Panc1 (cell line): ENCODE data around the gene FBXO15. TPM values are rescaled to one million over a fixed set of nuclear protein-coding genes. Genes with fewer than 3 reads are reported as not detected.

Source experiments
- ATAC-seq: fragments of 200-7000 bp; cut with Tn5 transposase; 2 replicates; pipeline ENCODE4 v1.9.1; 2020; ENCODE audit warnings: mild to moderate bottlenecking, moderate library complexity
- BruUV-seq: library from RNA; stranded (reverse); fragments of 400-500 nt; replicated peaks from 2 replicates; lab custom pipeline; 2021; lab: Mats Ljungman, UMichigan
- CTCF ChIA-PET: fragments of 300-600 bp; sonication (Branson Sonifier 250); formaldehyde crosslinking; loops from one replicate; lab custom pipeline; 2022; ENCODE audit warnings: antibody characterized with exemption; lab: Charles Lee
- POLR2A ChIA-PET: fragments of 300-600 bp; sonication (Branson Sonifier 250); formaldehyde crosslinking; loops from one replicate; lab custom pipeline; 2022; ENCODE audit warnings: antibody characterized with exemption; lab: Charles Lee
- DNase-seq: peaks from one replicate; pipeline ENCODE4 v3.0.0-alpha.2; 2010; ENCODE audit warnings: low read depth, low spot score
- H3K27ac ChIP-seq: 2 replicates; pipeline ENCODE4 v1.5.1; 2011; ENCODE audit warnings: mild to moderate bottlenecking, low read length, inconsistent platforms
- H3K27me3 ChIP-seq: fragments of 200-500 bp; sonication (Bioruptor generic); 2 replicates; pipeline ENCODE4 v1.6.0; 2014; ENCODE audit warnings: low read length, inconsistent platforms; ENCODE audit not compliant: control insufficient read depth, insufficient read depth
- H3K36me3 ChIP-seq: fragments of 200-500 bp; sonication (Bioruptor generic); 2 replicates; pipeline ENCODE4 v1.5.1; 2014; ENCODE audit warnings: inconsistent platforms, mild to moderate bottlenecking, low read length, moderate library complexity; ENCODE audit not compliant: control insufficient read depth, insufficient read depth
- H3K4me1 ChIP-seq: 2 replicates; pipeline ENCODE4 v1.5.1; 2011; ENCODE audit warnings: inconsistent platforms, mild to moderate bottlenecking, low read length, moderate library complexity; ENCODE audit not compliant: control insufficient read depth, insufficient read depth
- H3K4me3 ChIP-seq, 2 experiments: 2 replicates each; pipeline ENCODE4 v1.5.1; 2011 to 2012; ENCODE audit warnings: low read depth in 2 of 2, low read length in 2 of 2, mild to moderate bottlenecking in 2 of 2, inconsistent platforms in 1 of 2, moderate library complexity in 1 of 2
- H3K9me3 ChIP-seq: fragments of 200-500 bp; sonication (Bioruptor generic); 2 replicates; pipeline ENCODE4 v1.5.1; 2014; ENCODE audit warnings: low read depth, mild to moderate bottlenecking, inconsistent platforms, low read length, moderate library complexity; ENCODE audit not compliant: control insufficient read depth, insufficient read depth
- POLR2AphosphoS5 ChIP-seq: IDR thresholded peaks from 2 replicates; pipeline ENCODE4 v1.6.1; 2012; ENCODE audit warnings: mild to moderate bottlenecking, low read depth, low read length, moderate library complexity
- REST ChIP-seq, 2 experiments: IDR thresholded peaks; 2 replicates each; pipeline ENCODE4 v1.6.1; 2011 to 2012; ENCODE audit warnings: low read depth in 2 of 2, control low read depth in 1 of 2, low read length in 1 of 2, mild to moderate bottlenecking in 1 of 2, moderate library complexity in 1 of 2; ENCODE audit not compliant: insufficient read depth in 1 of 2
- SIN3A ChIP-seq: IDR thresholded peaks from 2 replicates; pipeline ENCODE4 v1.6.1; 2012; ENCODE audit warnings: low read depth, mild to moderate bottlenecking, low read length, moderate library complexity, borderline replicate concordance; ENCODE audit not compliant: insufficient read depth
- TCF7L2 ChIP-seq: IDR thresholded peaks from 2 replicates; pipeline ENCODE4 v1.6.1; 2011; ENCODE audit warnings: mild to moderate bottlenecking, low read depth, low read length, inconsistent platforms
- in situ Hi-C: cut with HindIII; loops from 2 replicates; pipeline ENCODE4 v1.10.0; 2016; ENCODE audit warnings: low sequenced_read_pairs, low pct_unique_long_range_greater_than_20kb
- intact Hi-C: fragments of 100-400 bp; cut with micrococcal nuclease; formaldehyde crosslinking; loops from one replicate; pipeline ENCODE4 v1.10.0; 2022; ENCODE audit not compliant: unreplicated experiment
- total RNA-seq: library from RNA; stranded (reverse); gene quantifications from one replicate; pipeline ENCODE4 v1.2.1, GENCODE V29; 2021; ENCODE audit not compliant: unreplicated experiment
- TF ChIP-seq, protein P1 (sequence below): fragments of 450-650 bp; IDR thresholded peaks from 2 replicates; pipeline ENCODE4 v1.5.1; 2017; ENCODE audit warnings: mild to moderate bottlenecking

FBXO15 gene
- total RNA-seq, 1 experiment from 2014 or later = 1.9 TPM

- intact Hi-C loops = no loop called here
- ChIA-PET CTCF (interaction anchor here (0.5 kb wide), 1 partner anchor 322 kb away, joined by 3 read pairs; no protein-coding TSS in a partner anchor), POLR2A (no interaction called here)
- Histone ChIP-seq H3K4me3 (no peak overlapping the region), H3K27me3 (peaks cover 61% of the 10 kb centered on the region), H3K36me3 (no peaks in the 10 kb centered on the region), H3K27ac (no peak overlapping the region), H3K9me3 (no peaks in the 10 kb centered on the region), H3K4me1 (no peaks in the 10 kb centered on the region)
- ATAC-seq = no peak
- DNase-seq = no peak
- in situ Hi-C loops = no loop called here
- no TSS peak for BruUV-seq
- TF ChIP-seq REST (IDR thresholded peaks at IDR 0.05; ENCODE audit: insufficient read depth in 1 of 2, low read depth in 2 of 2, low read length in 1 of 2) (no peak), TCF7L2 (no peak), POLR2AphosphoS5 (no peak)
- TF ChIP-seq, protein P1, sequence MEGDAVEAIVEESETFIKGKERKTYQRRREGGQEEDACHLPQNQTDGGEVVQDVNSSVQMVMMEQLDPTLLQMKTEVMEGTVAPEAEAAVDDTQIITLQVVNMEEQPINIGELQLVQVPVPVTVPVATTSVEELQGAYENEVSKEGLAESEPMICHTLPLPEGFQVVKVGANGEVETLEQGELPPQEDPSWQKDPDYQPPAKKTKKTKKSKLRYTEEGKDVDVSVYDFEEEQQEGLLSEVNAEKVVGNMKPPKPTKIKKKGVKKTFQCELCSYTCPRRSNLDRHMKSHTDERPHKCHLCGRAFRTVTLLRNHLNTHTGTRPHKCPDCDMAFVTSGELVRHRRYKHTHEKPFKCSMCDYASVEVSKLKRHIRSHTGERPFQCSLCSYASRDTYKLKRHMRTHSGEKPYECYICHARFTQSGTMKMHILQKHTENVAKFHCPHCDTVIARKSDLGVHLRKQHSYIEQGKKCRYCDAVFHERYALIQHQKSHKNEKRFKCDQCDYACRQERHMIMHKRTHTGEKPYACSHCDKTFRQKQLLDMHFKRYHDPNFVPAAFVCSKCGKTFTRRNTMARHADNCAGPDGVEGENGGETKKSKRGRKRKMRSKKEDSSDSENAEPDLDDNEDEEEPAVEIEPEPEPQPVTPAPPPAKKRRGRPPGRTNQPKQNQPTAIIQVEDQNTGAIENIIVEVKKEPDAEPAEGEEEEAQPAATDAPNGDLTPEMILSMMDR = no peak
Observed at GRCh38 chr18:74124642-74125041, 23.0 kb downstream of the FBXO15 start.

DNA sequence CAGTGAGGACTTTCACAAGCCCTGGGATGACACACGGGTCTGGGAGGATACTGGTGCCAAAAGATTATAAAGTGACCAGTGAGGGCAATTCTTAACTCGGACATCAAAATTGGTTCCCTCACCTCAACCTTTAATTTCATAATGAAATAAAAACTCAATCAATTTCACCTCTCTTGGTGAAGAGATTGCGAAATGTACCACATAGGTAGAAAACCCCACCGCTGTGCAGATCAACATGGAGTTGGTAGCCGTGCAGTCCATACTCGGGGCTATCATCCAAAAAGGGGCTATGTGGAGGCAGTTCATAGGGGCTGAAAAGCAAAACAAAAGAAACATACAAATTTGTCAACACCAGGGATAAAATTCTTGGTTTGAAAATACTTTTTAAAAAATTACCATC is 24.4 kb downstream of the FBXO15 start:
- TF ChIP-seq TCF7L2 = no peak
- TF ChIP-seq POLR2AphosphoS5 = no peak
- TF ChIP-seq, protein P1 = no peak
- TF ChIP-seq SIN3A = no peak
- no peak for TF ChIP-seq REST (IDR thresholded peaks at IDR 0.05; ENCODE audit: insufficient read depth in 1 of 2, low read depth in 2 of 2, low read length in 1 of 2)
- in situ Hi-C loops = no loop called here
- POLR2A ChIA-PET = no interaction called here

More for the DNA sequence above, 24.4 kb downstream of the FBXO15 start:
- no peaks in the 10 kb centered on the region for H3K36me3 ChIP-seq
- H3K27ac ChIP-seq = no peak overlapping the region
- DNase-seq (no peak), ATAC-seq (0 out of 2 replicates have a peak, but pooled peaks have one; percentile 15)
- H3K4me3 ChIP-seq = no peak overlapping the region
- no peaks in the 10 kb centered on the region for H3K4me1 ChIP-seq
- H3K27me3 ChIP-seq = peaks cover 51% of the 10 kb centered on the region
- CTCF ChIA-PET = no interaction called here
- H3K9me3 ChIP-seq = no peaks in the 10 kb centered on the region
- intact Hi-C loops = no loop called here
- no TSS peak for BruUV-seq
